ENCODE results near the gene ARL15.

Gene ARL15

GRCh38 chr5:54212331-54212730, 98.0 kb downstream of the ARL15 start:
- TF ChIP-seq REST (IDR thresholded peaks at IDR 0.05; ENCODE audit: insufficient replicate concordance, low read depth) (no peak), SPI1 (IDR thresholded peaks at IDR 0.05; ENCODE audit: borderline replicate concordance, low read depth) (no peak), GABPA (IDR thresholded peaks at IDR 0.05; ENCODE audit: low read depth) (no peak), POLR2AphosphoS5 (IDR thresholded peaks at IDR 0.05; ENCODE audit: low read depth) (no peak)
- TF ChIP-seq, protein P1, sequence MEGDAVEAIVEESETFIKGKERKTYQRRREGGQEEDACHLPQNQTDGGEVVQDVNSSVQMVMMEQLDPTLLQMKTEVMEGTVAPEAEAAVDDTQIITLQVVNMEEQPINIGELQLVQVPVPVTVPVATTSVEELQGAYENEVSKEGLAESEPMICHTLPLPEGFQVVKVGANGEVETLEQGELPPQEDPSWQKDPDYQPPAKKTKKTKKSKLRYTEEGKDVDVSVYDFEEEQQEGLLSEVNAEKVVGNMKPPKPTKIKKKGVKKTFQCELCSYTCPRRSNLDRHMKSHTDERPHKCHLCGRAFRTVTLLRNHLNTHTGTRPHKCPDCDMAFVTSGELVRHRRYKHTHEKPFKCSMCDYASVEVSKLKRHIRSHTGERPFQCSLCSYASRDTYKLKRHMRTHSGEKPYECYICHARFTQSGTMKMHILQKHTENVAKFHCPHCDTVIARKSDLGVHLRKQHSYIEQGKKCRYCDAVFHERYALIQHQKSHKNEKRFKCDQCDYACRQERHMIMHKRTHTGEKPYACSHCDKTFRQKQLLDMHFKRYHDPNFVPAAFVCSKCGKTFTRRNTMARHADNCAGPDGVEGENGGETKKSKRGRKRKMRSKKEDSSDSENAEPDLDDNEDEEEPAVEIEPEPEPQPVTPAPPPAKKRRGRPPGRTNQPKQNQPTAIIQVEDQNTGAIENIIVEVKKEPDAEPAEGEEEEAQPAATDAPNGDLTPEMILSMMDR (IDR thresholded peaks at IDR 0.05; ENCODE audit: insufficient read depth, low read length) = no peak
- Histone ChIP-seq H3K27ac (replicated peaks) (no peak overlapping the region), H3K4me3 (replicated peaks; ENCODE audit: insufficient read depth, low read length) (no peak overlapping the region), H3K27me3 (ENCODE audit: insufficient read depth, poor library complexity, severe bottlenecking) (no peaks in the 10 kb centered on the region)
- DNase-seq (ENCODE audit: low read depth in 1 of 2, low spot score in 1 of 2) = no peak

DNA sequence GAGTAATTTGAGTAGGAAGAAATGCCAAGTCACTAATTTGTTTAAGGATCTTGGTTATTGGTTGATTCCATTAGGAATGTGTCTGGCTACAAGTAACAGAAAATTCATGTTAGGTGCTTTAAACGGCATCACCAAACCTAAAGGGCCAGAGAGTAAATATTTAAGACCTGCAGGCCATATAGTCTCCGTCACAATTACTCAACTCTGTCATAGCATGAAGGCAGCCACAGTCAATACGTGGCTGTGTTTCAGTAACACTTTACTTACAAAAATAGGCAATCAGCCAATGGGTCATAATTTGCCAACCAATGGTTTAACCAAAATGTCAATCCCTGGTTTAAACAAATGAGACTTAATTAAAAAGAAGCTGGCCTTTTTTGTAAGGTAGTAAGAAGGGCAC, 98.5 kb downstream of the ARL15 start:
- no peak for TF ChIP-seq SPI1 (IDR thresholded peaks at IDR 0.05; ENCODE audit: borderline replicate concordance, low read depth)
- H3K4me3 ChIP-seq (replicated peaks; ENCODE audit: insufficient read depth, low read length) = no peak overlapping the region
- no peaks in the 10 kb centered on the region for H3K27me3 ChIP-seq (ENCODE audit: insufficient read depth, poor library complexity, severe bottlenecking)
- no peak overlapping the region for H3K27ac ChIP-seq (replicated peaks)
- no peak for DNase-seq (ENCODE audit: low read depth in 1 of 2, low spot score in 1 of 2)

- DNase-seq (ENCODE audit: low read depth in 1 of 2, low spot score in 1 of 2) = no peak
These were observed 102.8 kb downstream of the ARL15 start for GRCh38 chr5:54207566-54207965.

More at GRCh38 chr5:54207566-54207965, 102.8 kb downstream of the ARL15 start:
- Histone ChIP-seq H3K27me3 (ENCODE audit: insufficient read depth, poor library complexity, severe bottlenecking) (no peaks in the 10 kb centered on the region), H3K27ac (replicated peaks) (no peak overlapping the region), H3K4me3 (replicated peaks; ENCODE audit: insufficient read depth, low read length) (no peak overlapping the region)
- no peak for TF ChIP-seq SPI1 (IDR thresholded peaks at IDR 0.05; ENCODE audit: borderline replicate concordance, low read depth)
- TF ChIP-seq, protein P1 (IDR thresholded peaks at IDR 0.05; ENCODE audit: insufficient read depth, low read length) = no peak
- no peak for TF ChIP-seq POLR2AphosphoS5 (IDR thresholded peaks at IDR 0.05; ENCODE audit: low read depth)
- TF ChIP-seq REST (IDR thresholded peaks at IDR 0.05; ENCODE audit: insufficient replicate concordance, low read depth) = no peak
- TF ChIP-seq GABPA (IDR thresholded peaks at IDR 0.05; ENCODE audit: low read depth) = no peak
